Naive thymus-derived CD4-positive, alpha-beta T cell (primary cell): ENCODE results near the gene XAF1. TPM values are rescaled to one million over a fixed set of nuclear protein-coding genes. Genes with fewer than 3 reads are reported as not detected.

ENCODE experiments used
- ATAC-seq: fragments of 150-1000 bp; cut with Tn5 transposase; 2 replicates; pipeline ENCODE4 v1.10.0; 2021; ENCODE audit warnings: mild to moderate bottlenecking, moderate library complexity
- CTCF ChIA-PET: fragments of 350-600 bp; sonication (Branson Sonifier 250); formaldehyde crosslinking; loops from one replicate; lab custom pipeline; 2021; ENCODE audit warnings: antibody characterized with exemption; lab: Charles Lee
- POLR2A ChIA-PET: fragments of 350-600 bp; sonication (Branson Sonifier 250); formaldehyde crosslinking; loops from one replicate; lab custom pipeline; 2021; ENCODE audit warnings: antibody characterized with exemption, inconsistent platforms; lab: Charles Lee
- DNase-seq, 9 donors: peaks; one replicate each; pipeline versions ENCODE4 v3.0.0 to v3.0.0-alpha.2; 2020 to 2022; ENCODE audit warnings: mixed read lengths in 1 of 9
- H3K27ac ChIP-seq: one replicate; pipeline ENCODE4 v1.7.0; 2013; ENCODE audit warnings: mild to moderate bottlenecking, low read depth, low read length, moderate library complexity
- H3K27me3 ChIP-seq, 2 donors: one replicate each; pipeline ENCODE4 v1.7.0; 2013; ENCODE audit warnings: low read length in 2 of 2, mild to moderate bottlenecking in 2 of 2, moderate library complexity in 2 of 2; ENCODE audit not compliant: control insufficient read depth in 2 of 2, insufficient read depth in 2 of 2
- H3K36me3 ChIP-seq, 3 experiments: 1 replicate in 2 of 3; 2 replicates in 1 of 3; pipeline ENCODE4 v1.7.0; 2013; ENCODE audit warnings: low read length in 3 of 3, mild to moderate bottlenecking in 3 of 3, moderate library complexity in 1 of 3; ENCODE audit not compliant: insufficient read depth in 3 of 3, control insufficient read depth in 2 of 3
- H3K4me1 ChIP-seq, 2 donors: one replicate each; pipeline ENCODE4 v1.7.0; 2013; ENCODE audit warnings: low read length in 2 of 2, mild to moderate bottlenecking in 2 of 2, moderate library complexity in 1 of 2; ENCODE audit not compliant: control insufficient read depth in 2 of 2, insufficient read depth in 2 of 2
- H3K4me3 ChIP-seq: 2 replicates; pipeline ENCODE4 v1.7.0; 2013; ENCODE audit warnings: mild to moderate bottlenecking, low read length
- H3K9me3 ChIP-seq, 3 experiments: 1 replicate in 2 of 3; 2 replicates in 1 of 3; pipeline ENCODE4 v1.7.0; 2013; ENCODE audit warnings: low read length in 3 of 3; ENCODE audit not compliant: control insufficient read depth in 2 of 3
- H3K27ac Mint-ChIP-seq, 9 donors: one replicate each; pipeline ENCODE4 v1.8.0; 2020 to 2022; ENCODE audit warnings: mixed read lengths in 9 of 9, mild to moderate bottlenecking in 8 of 9, moderate library complexity in 5 of 9, inconsistent platforms in 2 of 9
- H3K27me3 Mint-ChIP-seq, 5 donors: one replicate each; pipeline ENCODE4 v1.8.0; 2021 to 2022; ENCODE audit warnings: mixed read lengths in 5 of 5, mild to moderate bottlenecking in 1 of 5
- H3K36me3 Mint-ChIP-seq, 5 donors: one replicate each; pipeline ENCODE4 v1.8.0; 2020 to 2022; ENCODE audit warnings: mixed read lengths in 5 of 5, mild to moderate bottlenecking in 3 of 5, inconsistent platforms in 1 of 5
- H3K4me1 Mint-ChIP-seq, 7 donors: one replicate each; pipeline ENCODE4 v1.8.0; 2020 to 2022; ENCODE audit warnings: mixed read lengths in 7 of 7, mild to moderate bottlenecking in 3 of 7, inconsistent platforms in 1 of 7
- H3K4me3 Mint-ChIP-seq, 10 donors: one replicate each; pipeline ENCODE4 v1.8.0; 2020 to 2022; ENCODE audit warnings: mild to moderate bottlenecking in 10 of 10, mixed read lengths in 10 of 10, moderate library complexity in 6 of 10, inconsistent platforms in 2 of 10
- H3K9me3 Mint-ChIP-seq, 11 donors: one replicate each; pipeline ENCODE4 v1.8.0; 2020 to 2022; ENCODE audit warnings: mixed read lengths in 11 of 11, mild to moderate bottlenecking in 4 of 11, inconsistent platforms in 1 of 11, moderate library complexity in 1 of 11
- intact Hi-C, 2 donors: fragments of 100-400 bp; cut with micrococcal nuclease; formaldehyde crosslinking; loops; one replicate each; pipeline ENCODE4 v1.15.1; 2023
- polyA plus RNA-seq, 2 donors: library from polyadenylated mRNA; unstranded; fragments of 300-500 nt; fragmentation: Illumina TruSeq; gene quantifications; one replicate each; pipeline ENCODE4 v1.2.3, GENCODE V29; 2021
- total RNA-seq, 6 experiments: library from RNA in 5 of 6; stranded (reverse) in 5 of 6; gene quantifications; 1 replicate in 5 of 6; 2 replicates in 1 of 6; pipeline ENCODE4 v1.2.3 and lab custom pipeline; 2021 to 2026

The XAF1 gene
- total and polyA plus RNA-seq, 7 experiments from 2014 or later, result 28.1 to 475 (median 58.1) TPM

GRCh38 chr17:6789146-6789545 is 33.3 kb downstream of the XAF1 start:
- no peak overlapping the region for H3K4me3 Mint-ChIP-seq
- peaks cover 0 to 7% (median 0%) of the 10 kb centered on the region in 5 donors for H3K36me3 Mint-ChIP-seq
- H3K4me1 ChIP-seq, result no peaks in the 10 kb centered on the region
- no peaks in the 10 kb centered on the region for H3K27me3 ChIP-seq
- no peak overlapping the region for H3K27ac ChIP-seq
- POLR2A ChIA-PET, result no interaction called here
- H3K9me3 Mint-ChIP-seq, result peaks cover 0 to 30% (median 11%) of the 10 kb centered on the region in 11 donors
- ATAC-seq (no peak), DNase-seq (no peak)
- CTCF ChIA-PET, result no interaction called here
- H3K9me3 ChIP-seq, result no peaks in the 10 kb centered on the region
- H3K36me3 ChIP-seq, result no peaks in the 10 kb centered on the region
- intact Hi-C loops, result no loop called here
- H3K4me1 Mint-ChIP-seq, result peaks cover 0 to 10% (median 5%) of the 10 kb centered on the region in 7 donors
- H3K27me3 Mint-ChIP-seq, result peaks cover 35 to 70% (median 46%) of the 10 kb centered on the region in 5 donors
- H3K27ac Mint-ChIP-seq, result no peak overlapping the region
- no peak overlapping the region for H3K4me3 ChIP-seq

GRCh38 chr17:6793748-6794493 is 38.1 kb downstream of the XAF1 start:
- peaks cover 0 to 5% (median 0%) of the 10 kb centered on the region in 7 donors for H3K4me1 Mint-ChIP-seq
- ATAC-seq, result no peak
- H3K36me3 ChIP-seq, result no peaks in the 10 kb centered on the region
- H3K4me1 ChIP-seq, result no peaks in the 10 kb centered on the region
- no peak overlapping the region for H3K27ac Mint-ChIP-seq
- no peak overlapping the region for H3K4me3 Mint-ChIP-seq
- no peaks in the 10 kb centered on the region for H3K27me3 ChIP-seq
- H3K36me3 Mint-ChIP-seq, result no peaks in the 10 kb centered on the region
- peaks cover 0 to 2% (median 0%) of the 10 kb centered on the region in 11 donors for H3K9me3 Mint-ChIP-seq
- no peak overlapping the region for H3K27ac ChIP-seq
- ChIA-PET CTCF (no interaction called here), POLR2A (no interaction called here)
- H3K9me3 ChIP-seq, result no peaks in the 10 kb centered on the region
- intact Hi-C loops, result no loop called here
- H3K4me3 ChIP-seq, result no peak overlapping the region
- DNase-seq, result no peak
- H3K27me3 Mint-ChIP-seq, result peaks cover 15 to 32% (median 22%) of the 10 kb centered on the region in 5 donors

GRCh38 chr17:6796017-6796886 is 40.4 kb downstream of the XAF1 start:
- intact Hi-C loops, result no loop called here
- H3K4me3 ChIP-seq, result no peak overlapping the region
- peaks cover 0 to 2% (median 0%) of the 10 kb centered on the region in 11 donors for H3K9me3 Mint-ChIP-seq
- no peaks in the 10 kb centered on the region for H3K27me3 ChIP-seq
- no peaks in the 10 kb centered on the region for H3K9me3 ChIP-seq
- H3K27me3 Mint-ChIP-seq, result peaks cover 8 to 17% (median 11%) of the 10 kb centered on the region in 5 donors
- DNase-seq (no peak), ATAC-seq (no peak)
- no peaks in the 10 kb centered on the region for H3K4me1 ChIP-seq
- H3K4me1 Mint-ChIP-seq, result peaks cover 0 to 5% (median 0%) of the 10 kb centered on the region in 7 donors
- no peaks in the 10 kb centered on the region for H3K36me3 Mint-ChIP-seq
- H3K4me3 Mint-ChIP-seq, result no peak overlapping the region
- ChIA-PET CTCF (no interaction called here), POLR2A (no interaction called here)
- H3K27ac ChIP-seq, result no peak overlapping the region
- H3K27ac Mint-ChIP-seq, result no peak overlapping the region
- H3K36me3 ChIP-seq, result no peaks in the 10 kb centered on the region

GRCh38 chr17:6796887-6797490 is 41.1 kb downstream of the XAF1 start:
- H3K36me3 Mint-ChIP-seq, result no peaks in the 10 kb centered on the region
- intact Hi-C loops, result no loop called here
- H3K27me3 ChIP-seq, result no peaks in the 10 kb centered on the region
- no peak overlapping the region for H3K27ac Mint-ChIP-seq
- H3K4me3 ChIP-seq, result no peak overlapping the region
- no peaks in the 10 kb centered on the region for H3K36me3 ChIP-seq
- H3K9me3 ChIP-seq, result no peaks in the 10 kb centered on the region
- H3K4me1 Mint-ChIP-seq, result peaks cover 0 to 5% (median 0%) of the 10 kb centered on the region in 7 donors
- H3K9me3 Mint-ChIP-seq, result no peaks in the 10 kb centered on the region
- DNase-seq (no peak), ATAC-seq (no peak)
- H3K27me3 Mint-ChIP-seq, result peaks cover 8 to 17% (median 11%) of the 10 kb centered on the region in 5 donors
- no peaks in the 10 kb centered on the region for H3K4me1 ChIP-seq
- no peak overlapping the region for H3K27ac ChIP-seq
- CTCF ChIA-PET, result no interaction called here
- POLR2A ChIA-PET, result no interaction called here
- H3K4me3 Mint-ChIP-seq, result no peak overlapping the region

- peaks cover under 1 to 15% (median 4%) of the 10 kb centered on the region in 5 donors for H3K27me3 Mint-ChIP-seq
- Histone ChIP-seq H3K4me1 (no peaks in the 10 kb centered on the region), H3K9me3 (no peaks in the 10 kb centered on the region), H3K36me3 (no peaks in the 10 kb centered on the region), H3K27me3 (no peaks in the 10 kb centered on the region), H3K27ac (no peak overlapping the region), H3K4me3 (no peak overlapping the region)
- intact Hi-C loops, result no loop called here
- ATAC-seq (no peak), DNase-seq (no peak)
- no peak overlapping the region for H3K4me3 Mint-ChIP-seq
- CTCF ChIA-PET, result no interaction called here
- H3K4me1 Mint-ChIP-seq, result peaks cover 0 to 5% (median 0%) of the 10 kb centered on the region in 7 donors
- H3K27ac Mint-ChIP-seq, result no peak overlapping the region
- H3K9me3 Mint-ChIP-seq, result no peaks in the 10 kb centered on the region
- H3K36me3 Mint-ChIP-seq, result no peaks in the 10 kb centered on the region
- POLR2A ChIA-PET, result no interaction called here
Observed at GRCh38 chr17:6797718-6798351, 42.0 kb downstream of the XAF1 start.

- Histone ChIP-seq H3K4me3 (no peak overlapping the region), H3K9me3 (no peaks in the 10 kb centered on the region), H3K4me1 (no peaks in the 10 kb centered on the region), H3K36me3 (no peaks in the 10 kb centered on the region), H3K27ac (no peak overlapping the region), H3K27me3 (no peaks in the 10 kb centered on the region)
- ChIA-PET POLR2A (no interaction called here), CTCF (no interaction called here)
- Mint-ChIP-seq H3K27me3 (peaks cover 0 to 21% (median 0%) of the 10 kb centered on the region in 5 donors), H3K9me3 (no peaks in the 10 kb centered on the region), H3K4me1 (no peaks in the 10 kb centered on the region), H3K27ac (peak overlapping the region in 1 of 9 donors; percentile 55), H3K4me3 (no peak overlapping the region), H3K36me3 (no peaks in the 10 kb centered on the region)
- intact Hi-C loops, result no loop called here
- ATAC-seq, result no peak
- no peak for DNase-seq
Observed at GRCh38 chr17:6799738-6800137, 43.9 kb downstream of the XAF1 start.
